22Rv1 (cell line): ENCODE measurements around the gene TAAR1.

Experiments used
- ZFX ChIP-seq: fragments of 450-650 bp; IDR thresholded peaks from 2 replicates; pipeline ENCODE4 v1.6.1; 2017; ENCODE audit warnings: antibody characterized with exemption, borderline replicate concordance
- TF ChIP-seq, protein P1 (sequence below): fragments of 450-650 bp; IDR thresholded peaks from 2 replicates; pipeline ENCODE4 v1.5.1; 2017; ENCODE audit warnings: mild to moderate bottlenecking

DNA sequence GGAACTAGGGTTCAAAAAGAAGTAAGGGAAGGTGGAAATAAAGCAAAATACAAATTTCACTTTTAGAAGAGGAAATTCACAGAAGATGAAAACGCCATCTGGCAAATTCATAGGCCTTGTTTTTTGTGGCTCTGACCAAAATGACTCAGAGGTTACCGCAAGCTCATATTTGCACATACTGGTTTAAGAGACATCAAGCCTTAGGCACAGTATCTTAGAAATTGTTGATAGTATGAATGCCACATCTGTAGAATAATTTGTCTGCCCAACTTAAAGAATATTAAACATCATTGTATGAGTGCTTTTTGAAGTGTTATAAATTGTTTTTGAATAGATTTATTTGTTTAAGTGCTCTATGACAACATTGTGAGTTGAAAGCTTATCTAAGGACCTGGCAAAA, 10.6 kb downstream of the TAAR1 start:
- TF ChIP-seq, protein P1, sequence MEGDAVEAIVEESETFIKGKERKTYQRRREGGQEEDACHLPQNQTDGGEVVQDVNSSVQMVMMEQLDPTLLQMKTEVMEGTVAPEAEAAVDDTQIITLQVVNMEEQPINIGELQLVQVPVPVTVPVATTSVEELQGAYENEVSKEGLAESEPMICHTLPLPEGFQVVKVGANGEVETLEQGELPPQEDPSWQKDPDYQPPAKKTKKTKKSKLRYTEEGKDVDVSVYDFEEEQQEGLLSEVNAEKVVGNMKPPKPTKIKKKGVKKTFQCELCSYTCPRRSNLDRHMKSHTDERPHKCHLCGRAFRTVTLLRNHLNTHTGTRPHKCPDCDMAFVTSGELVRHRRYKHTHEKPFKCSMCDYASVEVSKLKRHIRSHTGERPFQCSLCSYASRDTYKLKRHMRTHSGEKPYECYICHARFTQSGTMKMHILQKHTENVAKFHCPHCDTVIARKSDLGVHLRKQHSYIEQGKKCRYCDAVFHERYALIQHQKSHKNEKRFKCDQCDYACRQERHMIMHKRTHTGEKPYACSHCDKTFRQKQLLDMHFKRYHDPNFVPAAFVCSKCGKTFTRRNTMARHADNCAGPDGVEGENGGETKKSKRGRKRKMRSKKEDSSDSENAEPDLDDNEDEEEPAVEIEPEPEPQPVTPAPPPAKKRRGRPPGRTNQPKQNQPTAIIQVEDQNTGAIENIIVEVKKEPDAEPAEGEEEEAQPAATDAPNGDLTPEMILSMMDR: no peak
- TF ChIP-seq ZFX: no peak
